Measurements from ENCODE around the gene PAWR. TPM values are rescaled to one million over a fixed set of nuclear protein-coding genes. Genes with fewer than 3 reads are reported as not detected.
"Not testable (repeated sequence)": the region's sequence is repeated elsewhere in the genome, so short reads cannot be mapped to it uniquely, and the experiment has no call there.

PAWR gene
- total and polyA plus RNA-seq, 10 of the 15 experiments (the other 5 are each of a cell fraction or from before 2014, with no cell fraction given): 8.1 to 70.6 (median 24.2) TPM

- H3K4me1 ChIP-seq (ENCODE audit: control insufficient read depth, insufficient read depth, low read length); H3K27ac ChIP-seq (ENCODE audit: control insufficient read depth, insufficient read depth); H3K27me3 ChIP-seq (replicated peaks in 1 of 2; ENCODE audit: control insufficient read depth in 2 of 2, insufficient read depth in 2 of 2, low read length in 1 of 2); H3K4me2 ChIP-seq (ENCODE audit: control insufficient read depth, insufficient read depth); H3K36me3 ChIP-seq (ENCODE audit: control insufficient read depth in 2 of 2, insufficient read depth in 2 of 2, low read length in 1 of 2); in situ Hi-C loops (cut with MboI); ATAC-seq; H3K79me2 ChIP-seq (ENCODE audit: control insufficient read depth, insufficient read depth, low read length); FAIRE-seq; H3K9ac ChIP-seq (ENCODE audit: control insufficient read depth, insufficient read depth, low read length); H4K20me1 ChIP-seq (ENCODE audit: control insufficient read depth, insufficient read depth); H2AFZ ChIP-seq (ENCODE audit: control insufficient read depth, low read depth, low read length); BruUV-seq (replicated peaks); H3K4me3 ChIP-seq; POLR2A ChIA-PET; DNase-seq (ENCODE audit: low read depth, low spot score); H3K9me3 ChIP-seq (replicated peaks; ENCODE audit: control insufficient read depth, insufficient read depth, low read length): not testable (repeated sequence)
- ChIA-PET RAD21 (ENCODE audit: unreplicated experiment) (interaction anchor here (0.7 kb wide), 1 partner anchor 17 kb away, joined by 3 read pairs; no protein-coding TSS in a partner anchor), CTCF (interaction anchor here (1.1 to 1.6 kb wide), 2 partner anchors 40 to 80 kb away, joined by 3 to 4 read pairs; no protein-coding TSS in a partner anchor), SMC1A (ENCODE audit: uncharacterized antibody, unreplicated experiment) (interaction anchor here (0.5 to 4.2 kb wide), 5 partner anchors 25 to 75 kb away, joined by 3 to 21 read pairs (median 7); no protein-coding TSS in a partner anchor)
- intact Hi-C loops (cut with micrococcal nuclease; ENCODE audit: unreplicated experiment): loop anchor here (5.0 kb wide), 1 partner anchor 40 kb away; no protein-coding TSS in a partner anchor
- WGBS (ENCODE audit: insufficient coverage, insufficient replicate concordance, low lambda C conversion rate, missing lambda C conversion rate): 98% methylated on average over 3 of the region's 4 CpGs
Measured at GRCh38 chr12:79646843-79647242, 43.9 kb downstream of the PAWR start.

GRCh38 chr12:79645235-79645630 lies 45.5 kb downstream of the PAWR start:
- Histone ChIP-seq H3K4me3 (no peak overlapping the region), H3K9ac (ENCODE audit: control insufficient read depth, insufficient read depth, low read length) (no peak overlapping the region), H3K36me3 (ENCODE audit: control insufficient read depth in 2 of 2, insufficient read depth in 2 of 2, low read length in 1 of 2) (no peaks in the 10 kb centered on the region), H2AFZ (ENCODE audit: control insufficient read depth, low read depth, low read length) (no peak overlapping the region), H3K4me1 (ENCODE audit: control insufficient read depth, insufficient read depth, low read length) (no peaks in the 10 kb centered on the region), H3K4me2 (ENCODE audit: control insufficient read depth, insufficient read depth) (no peak overlapping the region), H3K9me3 (replicated peaks; ENCODE audit: control insufficient read depth, insufficient read depth, low read length) (no peaks in the 10 kb centered on the region; the same call in 2 of the 3 replicates), H4K20me1 (ENCODE audit: control insufficient read depth, insufficient read depth) (no peaks in the 10 kb centered on the region), H3K27me3 (replicated peaks in 1 of 2; ENCODE audit: control insufficient read depth in 2 of 2, insufficient read depth in 2 of 2, low read length in 1 of 2) (no peaks in the 10 kb centered on the region), H3K79me2 (ENCODE audit: control insufficient read depth, insufficient read depth, low read length) (peaks cover 6% of the 10 kb centered on the region), H3K27ac (ENCODE audit: control insufficient read depth, insufficient read depth) (no peak overlapping the region)
- TF ChIP-seq CBFB (IDR thresholded peaks at IDR 0.05; ENCODE audit: low read depth) (no peak), BRCA1 (IDR thresholded peaks at IDR 0.05; ENCODE audit: low read depth, low read length) (no peak), IRF5 (IDR thresholded peaks at IDR 0.05; ENCODE audit: borderline replicate concordance) (no peak), SREBF2 (IDR thresholded peaks at IDR 0.05; ENCODE audit: low read length) (no peak)
- ChIA-PET RAD21 (ENCODE audit: unreplicated experiment) (interaction anchor here (0.7 to 2.4 kb wide), 11 partner anchors 12 to 46 kb away, joined by 3 to 11 read pairs (median 3); partner anchors contain the start of gene PAWR), CTCF (interaction anchor here (0.8 to 2.0 kb wide), 5 partner anchors 15 to 98 kb away, joined by 3 to 6 read pairs (median 4); no protein-coding TSS in a partner anchor), SMC1A (ENCODE audit: uncharacterized antibody, unreplicated experiment) (interaction anchor here (0.5 to 4.2 kb wide), 12 partner anchors 9 to 358 kb away, joined by 3 to 21 read pairs (median 6); no protein-coding TSS in a partner anchor), POLR2A (interaction anchor here (0.6 to 1.8 kb wide), 6 partner anchors 9 to 43 kb away, joined by 3 to 5 read pairs (median 4); no protein-coding TSS in a partner anchor)
- ATAC-seq: peak; percentile 95
- in situ Hi-C loops (cut with MboI) (no loop called here), intact Hi-C loops (cut with micrococcal nuclease; ENCODE audit: unreplicated experiment) (loop anchor here (5.0 kb wide), 1 partner anchor 42 kb away; no protein-coding TSS in a partner anchor)
- no TSS peak for BruUV-seq (replicated peaks)
- FAIRE-seq: peak; percentile 7
- DNase-seq (ENCODE audit: low read depth, low spot score): peak; percentile 13
